ENCODE measurements around the gene CCDC197. TPM values are rescaled to one million over a fixed set of nuclear protein-coding genes. Genes with fewer than 3 reads are reported as not detected.

Gene CCDC197
- polyA plus RNA-seq, 1 donor from 2014 or later = not detected

GRCh38 chr14:94021416-94022157 is 24.5 kb downstream of the CCDC197 start:
- no peak for TF ChIP-seq MXI1 (conservative IDR thresholded peaks at IDR 0.05; ENCODE audit: poor library complexity, severe bottlenecking)
- no peak for TF ChIP-seq CTCF (IDR thresholded peaks at IDR 0.05; ENCODE audit: poor library complexity, severe bottlenecking)
- TF ChIP-seq EZH2 (IDR thresholded peaks at IDR 0.05; ENCODE audit: borderline replicate concordance, insufficient read depth, low read length, poor library complexity, severe bottlenecking) = no peak
- TF ChIP-seq RAD21 (conservative IDR thresholded peaks at IDR 0.05) = no peak
- no peak for TF ChIP-seq POLR2AphosphoS5 (IDR thresholded peaks at IDR 0.05)
- TF ChIP-seq TAF1 (IDR thresholded peaks at IDR 0.05; ENCODE audit: low read depth) = no peak
- no peak for TF ChIP-seq REST (IDR thresholded peaks at IDR 0.05; ENCODE audit: borderline replicate concordance)
- no peak for TF ChIP-seq SMC3 (conservative IDR thresholded peaks at IDR 0.05; ENCODE audit: poor library complexity)
- TF ChIP-seq EP300 (conservative IDR thresholded peaks at IDR 0.05; ENCODE audit: poor library complexity, severe bottlenecking) = no peak
- no peak overlapping the region for H2AFZ ChIP-seq (ENCODE audit: low read depth, low read length)

GRCh38 chr14:94022532-94023411 is 25.7 kb downstream of the CCDC197 start:
- Histone ChIP-seq H3K9me2 (ENCODE audit: insufficient read depth, low read length) (no peaks in the 10 kb centered on the region), H2AFZ (ENCODE audit: low read depth, low read length) (no peak overlapping the region), H3K79me2 (replicated peaks; ENCODE audit: insufficient read depth, low read length) (no peaks in the 10 kb centered on the region), H3K27me3 (ENCODE audit: insufficient read depth, low read depth, low read length) (no peaks in the 10 kb centered on the region), H3K4me3 (ENCODE audit: low read length) (no peak overlapping the region), H3K9ac (ENCODE audit: low read length) (no peak overlapping the region), H4K20me1 (ENCODE audit: insufficient read depth) (no peaks in the 10 kb centered on the region), H3F3A (ENCODE audit: insufficient read depth, low read length, poor library complexity, severe bottlenecking) (no peaks in the 10 kb centered on the region), H3K9me3 (ENCODE audit: low read length) (no peaks in the 10 kb centered on the region), H3K27ac (ENCODE audit: low read length) (no peak overlapping the region), H3K4me2 (ENCODE audit: low read length) (no peak overlapping the region), H3K36me3 (ENCODE audit: insufficient read depth, low read length) (no peaks in the 10 kb centered on the region)
- TF ChIP-seq EP300 (conservative IDR thresholded peaks at IDR 0.05; ENCODE audit: poor library complexity, severe bottlenecking) (no peak), SMC3 (conservative IDR thresholded peaks at IDR 0.05; ENCODE audit: poor library complexity) (no peak), POLR2AphosphoS5 (IDR thresholded peaks at IDR 0.05) (no peak), CTCF (IDR thresholded peaks at IDR 0.05; ENCODE audit: poor library complexity, severe bottlenecking) (no peak), MXI1 (conservative IDR thresholded peaks at IDR 0.05; ENCODE audit: poor library complexity, severe bottlenecking) (no peak), REST (IDR thresholded peaks at IDR 0.05; ENCODE audit: borderline replicate concordance) (no peak), EZH2 (IDR thresholded peaks at IDR 0.05; ENCODE audit: borderline replicate concordance, insufficient read depth, low read length, poor library complexity, severe bottlenecking) (no peak), RAD21 (conservative IDR thresholded peaks at IDR 0.05) (no peak), TAF1 (IDR thresholded peaks at IDR 0.05; ENCODE audit: low read depth) (no peak)

More at GRCh38 chr14:94021416-94022157, 24.5 kb downstream of the CCDC197 start:
- H3K36me3 ChIP-seq (ENCODE audit: insufficient read depth, low read length) = no peaks in the 10 kb centered on the region
- no peaks in the 10 kb centered on the region for H3F3A ChIP-seq (ENCODE audit: insufficient read depth, low read length, poor library complexity, severe bottlenecking)
- no peaks in the 10 kb centered on the region for H3K79me2 ChIP-seq (replicated peaks; ENCODE audit: insufficient read depth, low read length)
- no peaks in the 10 kb centered on the region for H3K27me3 ChIP-seq (ENCODE audit: insufficient read depth, low read depth, low read length)
- H3K27ac ChIP-seq (ENCODE audit: low read length) = no peak overlapping the region
- no peaks in the 10 kb centered on the region for H3K9me3 ChIP-seq (ENCODE audit: low read length)
- no peak overlapping the region for H3K4me2 ChIP-seq (ENCODE audit: low read length)
- no peaks in the 10 kb centered on the region for H3K9me2 ChIP-seq (ENCODE audit: insufficient read depth, low read length)
- H3K9ac ChIP-seq (ENCODE audit: low read length) = no peak overlapping the region
- H3K4me3 ChIP-seq (ENCODE audit: low read length) = no peak overlapping the region
- H4K20me1 ChIP-seq (ENCODE audit: insufficient read depth) = no peaks in the 10 kb centered on the region

All from neural cell (in vitro differentiated cells).